Fibroblast of lung (primary cell): ENCODE data around the gene NUMA1. TPM values are rescaled to one million over a fixed set of nuclear protein-coding genes. Genes with fewer than 3 reads are reported as not detected.

Experiments
- DNase-seq, 2 donors: peaks; one replicate each; pipeline versions ENCODE4 v3.0.0 to v3.0.0-alpha.2; 2010; ENCODE audit warnings: low read depth in 2 of 2
- H2AFZ ChIP-seq: 2 replicates; pipeline ENCODE4 v1.5.1; 2012; ENCODE audit warnings: low read length, control low read depth, inconsistent platforms
- H3K27ac ChIP-seq: 2 replicates; pipeline ENCODE4 v1.5.1; 2011; ENCODE audit warnings: low read length, control low read depth; ENCODE audit not compliant: insufficient read depth
- H3K27me3 ChIP-seq: 2 replicates; pipeline ENCODE4 v1.5.1; 2011; ENCODE audit warnings: mild to moderate bottlenecking, low read length; ENCODE audit not compliant: control insufficient read depth, insufficient read depth
- H3K36me3 ChIP-seq: 2 replicates; pipeline ENCODE4 v1.5.1; 2011; ENCODE audit warnings: low read length; ENCODE audit not compliant: control insufficient read depth, insufficient read depth
- H3K4me1 ChIP-seq: 2 replicates; pipeline ENCODE4 v1.5.1; 2011; ENCODE audit warnings: low read length; ENCODE audit not compliant: control insufficient read depth, insufficient read depth; ENCODE audit errors: extremely low read depth
- H3K4me2 ChIP-seq: 2 replicates; pipeline ENCODE4 v1.5.1; 2011; ENCODE audit warnings: low read length, control low read depth; ENCODE audit not compliant: insufficient read depth; ENCODE audit errors: extremely low read depth
- H3K4me3 ChIP-seq, 4 experiments: fragments of 200-600 bp in 1 of 4; sonication (generic) in 1 of 4; replicated peaks in 1 of 4; 2 replicates each; pipeline ENCODE4 v1.5.1; 2011 to 2016; ENCODE audit warnings: low read length in 4 of 4, low read depth in 3 of 4, mild to moderate bottlenecking in 3 of 4, control low read depth in 2 of 4, inconsistent platforms in 1 of 4, mixed read lengths in 1 of 4; ENCODE audit not compliant: insufficient read depth in 1 of 4; ENCODE audit errors: control extremely low read depth in 1 of 4
- H3K79me2 ChIP-seq: 2 replicates; pipeline ENCODE4 v1.5.1; 2012; ENCODE audit warnings: mild to moderate bottlenecking, low read length, inconsistent platforms; ENCODE audit not compliant: control insufficient read depth, insufficient read depth
- H3K9ac ChIP-seq: 2 replicates; pipeline ENCODE4 v1.5.1; 2011; ENCODE audit warnings: mild to moderate bottlenecking, low read length, control low read depth; ENCODE audit not compliant: insufficient read depth
- H3K9me3 ChIP-seq: 2 replicates; pipeline ENCODE4 v1.5.1; 2012; ENCODE audit warnings: low read depth, low read length; ENCODE audit not compliant: control insufficient read depth, insufficient read depth
- H4K20me1 ChIP-seq: 2 replicates; pipeline ENCODE4 v1.5.1; 2011; ENCODE audit warnings: low read length; ENCODE audit not compliant: control insufficient read depth, insufficient read depth; ENCODE audit errors: extremely low read depth
- CTCF ChIP-seq, 2 donors: IDR thresholded peaks in 1 of 2; conservative IDR thresholded peaks in 1 of 2; 1 replicate in 1 of 2; 2 replicates in 1 of 2; pipeline ENCODE4 v1.5.1; 2011 to 2012; ENCODE audit warnings: low read length in 2 of 2, control low read depth in 1 of 2, inconsistent platforms in 1 of 2, low read depth in 1 of 2, mild to moderate bottlenecking in 1 of 2
- EZH2 ChIP-seq: IDR thresholded peaks from 2 replicates; pipeline ENCODE4 v1.5.1; 2012; ENCODE audit warnings: low read length, control low read depth, mild to moderate bottlenecking; ENCODE audit errors: missing control alignments
- polyA plus RNA-seq, 2 donors: library from polyadenylated mRNA; depleted of rRNA in 1 of 2; stranded (reverse) in 1 of 2; unstranded in 1 of 2; fragments of >200 nt; gene quantifications; 2 replicates each; pipeline ENCODE4 v1.2.1, GENCODE V29; 2011 to 2012; ENCODE audit warnings: missing spikeins in 1 of 2
- total RNA-seq: library from RNA; depleted of rRNA; stranded (reverse); fragments of >200 nt; gene quantifications from 2 replicates; pipeline ENCODE4 v1.2.1, GENCODE V29; 2014

The NUMA1 gene
- total and polyA plus RNA-seq, 2 donors (not counting 1 experiment from before 2014, with no cell fraction given) = 59.0 to 247 TPM

DNA sequence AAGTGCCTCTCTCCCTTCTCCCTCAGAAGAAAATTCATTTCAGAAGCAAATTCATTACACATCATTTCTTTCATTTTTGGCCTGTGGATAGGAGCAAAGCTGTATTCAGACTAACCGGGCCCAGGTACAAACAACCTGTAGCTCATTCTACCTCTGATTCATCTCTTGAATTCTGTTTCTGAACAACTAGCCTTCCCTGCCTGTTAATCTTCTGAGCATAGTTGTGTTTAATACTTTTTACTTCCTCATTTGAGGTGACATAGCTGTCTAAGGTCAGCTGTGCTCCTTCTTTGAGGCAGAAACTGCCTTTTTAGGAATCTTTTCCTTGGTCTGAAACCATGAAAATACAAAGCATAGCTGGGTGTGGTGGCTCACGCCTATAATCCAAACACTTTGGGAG, 94.2 kb downstream of the NUMA1 start:
- Histone ChIP-seq H3K36me3 (peaks cover 2% of the 10 kb centered on the region), H3K9me3 (no peaks in the 10 kb centered on the region), H3K9ac (no peak overlapping the region), H3K4me2 (no peak overlapping the region), H3K79me2 (no peaks in the 10 kb centered on the region), H2AFZ (no peak overlapping the region), H3K27me3 (no peaks in the 10 kb centered on the region), H4K20me1 (no peaks in the 10 kb centered on the region), H3K4me3 (no peak overlapping the region), H3K4me1 (peaks cover 7% of the 10 kb centered on the region), H3K27ac (no peak overlapping the region)
- TF ChIP-seq CTCF (conservative IDR thresholded peaks at IDR 0.05 in 1 of 2, IDR thresholded peaks at IDR 0.05 in 1 of 2; ENCODE audit: low read depth in 1 of 2, low read length in 2 of 2) (no peak), EZH2 (no peak)
- DNase-seq = no peak

GRCh38 chr11:71979602-71980001, 100.7 kb downstream of the NUMA1 start:
- no peaks in the 10 kb centered on the region for H3K36me3 ChIP-seq
- DNase-seq = no peak
- no peaks in the 10 kb centered on the region for H3K9me3 ChIP-seq
- H2AFZ ChIP-seq = no peak overlapping the region
- H4K20me1 ChIP-seq = no peaks in the 10 kb centered on the region
- no peak for TF ChIP-seq EZH2
- TF ChIP-seq CTCF (conservative IDR thresholded peaks at IDR 0.05 in 1 of 2, IDR thresholded peaks at IDR 0.05 in 1 of 2; ENCODE audit: low read depth in 1 of 2, low read length in 2 of 2) = no peak
- H3K27ac ChIP-seq = no peak overlapping the region
- H3K79me2 ChIP-seq = no peaks in the 10 kb centered on the region
- H3K9ac ChIP-seq = no peak overlapping the region
- H3K4me1 ChIP-seq = no peaks in the 10 kb centered on the region
- no peak overlapping the region for H3K4me2 ChIP-seq
- no peak overlapping the region for H3K4me3 ChIP-seq
- no peaks in the 10 kb centered on the region for H3K27me3 ChIP-seq

DNA sequence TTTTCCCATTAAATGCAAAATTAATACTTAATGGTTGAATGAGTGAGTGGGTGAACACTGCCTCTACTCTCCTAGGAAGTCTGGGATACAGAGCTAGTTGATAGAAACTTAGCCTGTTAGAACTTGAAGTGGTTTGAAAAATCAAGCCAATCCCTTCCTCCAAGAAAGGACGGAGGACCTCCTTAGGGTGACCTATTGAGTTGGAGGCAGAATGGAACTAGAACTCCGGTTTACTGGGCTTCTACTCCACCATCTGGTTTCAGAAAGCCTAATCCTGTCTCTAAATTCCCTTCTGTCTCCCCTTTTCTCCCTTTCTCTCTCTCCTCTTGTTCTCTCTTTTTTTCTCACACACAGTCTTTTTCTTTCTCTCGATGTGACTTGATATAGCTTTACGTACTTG, 101.2 kb downstream of the NUMA1 start:
- Histone ChIP-seq H3K9me3 (no peaks in the 10 kb centered on the region), H3K27me3 (no peaks in the 10 kb centered on the region), H2AFZ (no peak overlapping the region), H3K79me2 (no peaks in the 10 kb centered on the region), H3K4me3 (no peak overlapping the region), H3K9ac (no peak overlapping the region), H3K36me3 (no peaks in the 10 kb centered on the region), H4K20me1 (no peaks in the 10 kb centered on the region), H3K27ac (no peak overlapping the region), H3K4me1 (no peaks in the 10 kb centered on the region), H3K4me2 (no peak overlapping the region)
- TF ChIP-seq CTCF (conservative IDR thresholded peaks at IDR 0.05 in 1 of 2, IDR thresholded peaks at IDR 0.05 in 1 of 2; ENCODE audit: low read depth in 1 of 2, low read length in 2 of 2) (no peak), EZH2 (no peak)
- DNase-seq = no peak
